ENCODE measurements around the gene SOX4. TPM values are rescaled to one million over a fixed set of nuclear protein-coding genes. Genes with fewer than 3 reads are reported as not detected.

The SOX4 gene
- total RNA-seq, 1 experiment from 2014 or later: 67.0 TPM

DNA sequence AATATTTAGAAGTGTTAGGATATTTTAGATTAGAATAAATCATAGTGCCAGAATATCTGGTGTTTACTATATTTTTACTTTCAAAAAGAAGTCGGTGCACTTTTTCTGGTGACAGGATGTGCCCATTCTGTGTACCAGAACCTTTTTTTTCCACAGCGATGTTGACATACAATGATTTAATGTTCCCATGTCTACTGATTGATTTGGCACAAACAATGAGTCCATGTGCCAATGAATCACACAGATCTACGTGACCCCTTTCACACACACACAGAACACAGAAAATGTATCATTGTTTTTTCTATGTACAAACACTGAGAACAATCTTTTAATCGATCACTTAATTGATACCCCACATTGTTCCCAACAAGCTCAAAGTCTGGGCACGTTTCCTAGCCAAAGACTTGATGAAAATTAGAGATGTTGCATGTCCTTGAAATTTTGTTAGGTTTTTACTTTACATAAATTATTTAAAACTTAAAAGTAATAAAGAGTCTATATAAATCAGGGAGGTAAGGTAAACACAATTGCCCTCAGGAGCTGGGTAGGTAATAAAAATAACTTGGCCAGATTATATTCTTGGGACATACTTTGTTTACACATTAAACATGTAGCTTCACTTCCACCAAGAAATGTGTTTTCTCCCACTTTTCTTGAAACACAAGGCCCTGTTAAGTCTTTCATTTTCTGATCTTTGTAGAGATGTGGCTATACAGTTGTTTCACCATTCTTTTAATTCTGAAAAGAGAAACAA, 36.4 kb upstream of the SOX4 start:
- Histone ChIP-seq H3K4me1 (ENCODE audit: control insufficient read depth in 1 of 2, insufficient read depth in 2 of 2, low read length in 2 of 2) (no peaks in the 10 kb centered on the region), H3K4me2 (ENCODE audit: low read length) (no peak overlapping the region), H3K36me3 (ENCODE audit: control insufficient read depth in 1 of 2, insufficient read depth in 2 of 2, low read length in 2 of 2) (no peaks in the 10 kb centered on the region), H3K9me3 (ENCODE audit: control insufficient read depth in 1 of 2, insufficient read depth in 1 of 2, low read depth in 1 of 2, low read length in 2 of 2) (no peaks in the 10 kb centered on the region), H3K9ac (ENCODE audit: low read length) (no peak overlapping the region), H3K9me2 (ENCODE audit: insufficient read depth) (no peaks in the 10 kb centered on the region), H3K4me3 (replicated peaks in 1 of 2; ENCODE audit: low read depth in 1 of 2, low read length in 2 of 2) (no peak overlapping the region), H3K79me2 (ENCODE audit: insufficient read depth, low read length) (no peaks in the 10 kb centered on the region), H3K27me3 (ENCODE audit: insufficient read depth, low read length) (no peaks in the 10 kb centered on the region), H2AFZ (ENCODE audit: low read depth, low read length, poor library complexity, severe bottlenecking) (no peak overlapping the region), H4K20me1 (ENCODE audit: insufficient read depth) (no peaks in the 10 kb centered on the region), H3K27ac (ENCODE audit: low read depth, low read length) (no peak overlapping the region)
- TF ChIP-seq SP1 (IDR thresholded peaks at IDR 0.05; ENCODE audit: low read depth): no peak
- TF ChIP-seq, protein P1, sequence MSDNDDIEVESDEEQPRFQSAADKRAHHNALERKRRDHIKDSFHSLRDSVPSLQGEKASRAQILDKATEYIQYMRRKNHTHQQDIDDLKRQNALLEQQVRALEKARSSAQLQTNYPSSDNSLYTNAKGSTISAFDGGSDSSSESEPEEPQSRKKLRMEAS (IDR thresholded peaks at IDR 0.05): no peak
- no peak for TF ChIP-seq YY1 (IDR thresholded peaks at IDR 0.05; ENCODE audit: extremely low read depth, insufficient replicate concordance, low read depth, low read length)
- no peak for TF ChIP-seq POLR2AphosphoS5 (IDR thresholded peaks at IDR 0.05; ENCODE audit: low read depth, low read length)
- no peak for TF ChIP-seq EZH2 (IDR thresholded peaks at IDR 0.05)
- TF ChIP-seq SIN3A (IDR thresholded peaks at IDR 0.05; ENCODE audit: low read depth): no peak
- TF ChIP-seq, protein P2, sequence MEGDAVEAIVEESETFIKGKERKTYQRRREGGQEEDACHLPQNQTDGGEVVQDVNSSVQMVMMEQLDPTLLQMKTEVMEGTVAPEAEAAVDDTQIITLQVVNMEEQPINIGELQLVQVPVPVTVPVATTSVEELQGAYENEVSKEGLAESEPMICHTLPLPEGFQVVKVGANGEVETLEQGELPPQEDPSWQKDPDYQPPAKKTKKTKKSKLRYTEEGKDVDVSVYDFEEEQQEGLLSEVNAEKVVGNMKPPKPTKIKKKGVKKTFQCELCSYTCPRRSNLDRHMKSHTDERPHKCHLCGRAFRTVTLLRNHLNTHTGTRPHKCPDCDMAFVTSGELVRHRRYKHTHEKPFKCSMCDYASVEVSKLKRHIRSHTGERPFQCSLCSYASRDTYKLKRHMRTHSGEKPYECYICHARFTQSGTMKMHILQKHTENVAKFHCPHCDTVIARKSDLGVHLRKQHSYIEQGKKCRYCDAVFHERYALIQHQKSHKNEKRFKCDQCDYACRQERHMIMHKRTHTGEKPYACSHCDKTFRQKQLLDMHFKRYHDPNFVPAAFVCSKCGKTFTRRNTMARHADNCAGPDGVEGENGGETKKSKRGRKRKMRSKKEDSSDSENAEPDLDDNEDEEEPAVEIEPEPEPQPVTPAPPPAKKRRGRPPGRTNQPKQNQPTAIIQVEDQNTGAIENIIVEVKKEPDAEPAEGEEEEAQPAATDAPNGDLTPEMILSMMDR (IDR thresholded peaks at IDR 0.05 in 2 of 3, conservative IDR thresholded peaks at IDR 0.05 in 1 of 3; ENCODE audit: borderline replicate concordance in 1 of 3, insufficient read depth in 1 of 3, low read depth in 2 of 3, low read length in 2 of 3): no peak
- no peak for TF ChIP-seq EGR1 (IDR thresholded peaks at IDR 0.05; ENCODE audit: low read depth)
- TF ChIP-seq POLR2A (IDR thresholded peaks at IDR 0.05; ENCODE audit: borderline replicate concordance, extremely low read depth, insufficient read depth, insufficient read length): no peak
- BruUV-seq (replicated peaks): no TSS peak
- ChIA-PET POLR2A (no interaction called here), RAD21 (ENCODE audit: low non-redundant PET in 1 of 2, low total read pairs in 2 of 2, uncharacterized antibody in 2 of 2, unreplicated experiment in 2 of 2) (no interaction called here), CTCF (no interaction called here)
- intact Hi-C loops (cut with micrococcal nuclease): no loop called here
- DNase-seq (ENCODE audit: low read depth, low spot score) (no peak), ATAC-seq (no peak)
